ENCODE data around the gene CENPB. TPM values are rescaled to one million over a fixed set of nuclear protein-coding genes. Genes with fewer than 3 reads are reported as not detected.

CENPB gene
- total and polyA plus RNA-seq, 8 donors: 24.5 to 130 (median 69.2) TPM

- no peaks in the 10 kb centered on the region for H3K27me3 ChIP-seq
- no peak for DNase-seq
- H3K4me1 ChIP-seq: peaks cover 52 to 71% (median 63%) of the 10 kb centered on the region in 4 donors
- peak overlapping the region; percentile 73 to 99 (median 88) for H3K27ac ChIP-seq
- H3K9me3 ChIP-seq: no peaks in the 10 kb centered on the region
- no peak overlapping the region for H3K4me3 ChIP-seq
- intact Hi-C loops (cut with DNase I; ENCODE audit: low total_unique reads): no loop called here
- WGBS, 5 donors: 55 to 66% (median 62%) methylated on average over 12 of the region's 12 CpGs
- H3K36me3 ChIP-seq: no peaks in the 10 kb centered on the region
- no peak for TF ChIP-seq POLR2A (IDR thresholded peaks at IDR 0.05)
- TF ChIP-seq POLR2AphosphoS5 (IDR thresholded peaks at IDR 0.05): no peak
- TF ChIP-seq EP300 (IDR thresholded peaks at IDR 0.05): no peak
- TF ChIP-seq CTCF (IDR thresholded peaks at IDR 0.05): no peak
Observed at GRCh38 chr20:3813848-3814581, 27.5 kb upstream of the CENPB start.

GRCh38 chr20:3812975-3813847 lies 26.7 kb upstream of the CENPB start:
- intact Hi-C loops (cut with DNase I; ENCODE audit: low total_unique reads): no loop called here
- TF ChIP-seq POLR2AphosphoS5 (IDR thresholded peaks at IDR 0.05): peak in 1 of 3 donors; percentile 21
- TF ChIP-seq EP300 (IDR thresholded peaks at IDR 0.05): no peak
- 34 to 52% (median 39%) methylated on average over 8 of the region's 8 CpGs for WGBS, 5 donors
- peak; percentile 39 to 41 for DNase-seq
- H3K27ac ChIP-seq: peak overlapping the region; percentile 87 to 99 (median 92)
- H3K4me3 ChIP-seq: no peak overlapping the region
- H3K9me3 ChIP-seq: no peaks in the 10 kb centered on the region
- H3K27me3 ChIP-seq: no peaks in the 10 kb centered on the region
- no peaks in the 10 kb centered on the region for H3K36me3 ChIP-seq
- peaks cover 49 to 71% (median 61%) of the 10 kb centered on the region in 4 donors for H3K4me1 ChIP-seq

GRCh38 chr20:3812259-3812681 lies 25.7 kb upstream of the CENPB start:
- H3K4me1 ChIP-seq: peaks cover 55 to 75% (median 67%) of the 10 kb centered on the region in 4 donors
- no peaks in the 10 kb centered on the region for H3K27me3 ChIP-seq
- H3K4me3 ChIP-seq: no peak overlapping the region
- no peak for DNase-seq
- H3K36me3 ChIP-seq: no peaks in the 10 kb centered on the region
- TF ChIP-seq EP300 (IDR thresholded peaks at IDR 0.05) (no peak), CTCF (IDR thresholded peaks at IDR 0.05) (no peak), POLR2AphosphoS5 (IDR thresholded peaks at IDR 0.05) (no peak), POLR2A (IDR thresholded peaks at IDR 0.05) (no peak)
- intact Hi-C loops (cut with DNase I; ENCODE audit: low total_unique reads): no loop called here
- H3K9me3 ChIP-seq: no peaks in the 10 kb centered on the region
- WGBS, 5 donors: 87 to 94% (median 93%) methylated on average over 9 of the region's 9 CpGs
- peak overlapping the region; percentile 87 to 99 (median 92) for H3K27ac ChIP-seq

- peak overlapping the region; percentile 87 to 99 (median 92) for H3K27ac ChIP-seq
- TF ChIP-seq EP300 (IDR thresholded peaks at IDR 0.05) (peak; percentile 93), CTCF (IDR thresholded peaks at IDR 0.05) (no peak), POLR2A (IDR thresholded peaks at IDR 0.05) (peak in 2 of 4 donors; percentile 23 to 77), POLR2AphosphoS5 (IDR thresholded peaks at IDR 0.05) (peak; percentile 97 to 99 (median 99))
- H3K27me3 ChIP-seq: no peaks in the 10 kb centered on the region
- intact Hi-C loops (cut with DNase I; ENCODE audit: low total_unique reads): no loop called here
- no peaks in the 10 kb centered on the region for H3K9me3 ChIP-seq
- H3K36me3 ChIP-seq: no peaks in the 10 kb centered on the region
- DNase-seq: peak; percentile 99
- WGBS, 5 donors: 3 to 4% (median 4%) methylated on average over 18 to 20 of the region's 20 CpGs
- peaks cover 61 to 81% (median 73%) of the 10 kb centered on the region in 4 donors for H3K4me1 ChIP-seq
- peak overlapping the region; percentile 27 to 34 (median 30) for H3K4me3 ChIP-seq
Observed at GRCh38 chr20:3811467-3812258, 25.1 kb upstream of the CENPB start.
